Mammary epithelial cell (primary cell): ENCODE measurements around the gene SPN.

Experiments
- EZH2 ChIP-seq: IDR thresholded peaks from 2 replicates; pipeline ENCODE4 v1.6.1; 2012; ENCODE audit warnings: low read length, inconsistent platforms, borderline replicate concordance
- TF ChIP-seq, protein P1 (sequence below), 2 donors: IDR thresholded peaks in 1 of 2; conservative IDR thresholded peaks in 1 of 2; 2 replicates each; pipeline ENCODE4 v1.5.1; 2011 to 2012; ENCODE audit warnings: inconsistent platforms in 2 of 2, low read length in 2 of 2, mild to moderate bottlenecking in 2 of 2, control low read depth in 1 of 2, low read depth in 1 of 2; ENCODE audit not compliant: insufficient read depth in 1 of 2; ENCODE audit errors: extremely low read depth in 1 of 2

- TF ChIP-seq, protein P1, sequence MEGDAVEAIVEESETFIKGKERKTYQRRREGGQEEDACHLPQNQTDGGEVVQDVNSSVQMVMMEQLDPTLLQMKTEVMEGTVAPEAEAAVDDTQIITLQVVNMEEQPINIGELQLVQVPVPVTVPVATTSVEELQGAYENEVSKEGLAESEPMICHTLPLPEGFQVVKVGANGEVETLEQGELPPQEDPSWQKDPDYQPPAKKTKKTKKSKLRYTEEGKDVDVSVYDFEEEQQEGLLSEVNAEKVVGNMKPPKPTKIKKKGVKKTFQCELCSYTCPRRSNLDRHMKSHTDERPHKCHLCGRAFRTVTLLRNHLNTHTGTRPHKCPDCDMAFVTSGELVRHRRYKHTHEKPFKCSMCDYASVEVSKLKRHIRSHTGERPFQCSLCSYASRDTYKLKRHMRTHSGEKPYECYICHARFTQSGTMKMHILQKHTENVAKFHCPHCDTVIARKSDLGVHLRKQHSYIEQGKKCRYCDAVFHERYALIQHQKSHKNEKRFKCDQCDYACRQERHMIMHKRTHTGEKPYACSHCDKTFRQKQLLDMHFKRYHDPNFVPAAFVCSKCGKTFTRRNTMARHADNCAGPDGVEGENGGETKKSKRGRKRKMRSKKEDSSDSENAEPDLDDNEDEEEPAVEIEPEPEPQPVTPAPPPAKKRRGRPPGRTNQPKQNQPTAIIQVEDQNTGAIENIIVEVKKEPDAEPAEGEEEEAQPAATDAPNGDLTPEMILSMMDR (conservative IDR thresholded peaks at IDR 0.05 in 1 of 2, IDR thresholded peaks at IDR 0.05 in 1 of 2; ENCODE audit: extremely low read depth in 1 of 2, insufficient read depth in 1 of 2, low read depth in 1 of 2, low read length in 2 of 2), result no peak
- no peak for TF ChIP-seq EZH2
Observed at GRCh38 chr16:29651774-29652349, 11.2 kb upstream of the SPN start.
